Activated CD8-positive, alpha-beta memory T cell treated with anti-CD3 and anti-CD28 coated beads, Interleukin-2, amount 50 U/mL, for 24 hours (primary cell): Measurements from ENCODE around the gene YAF2.

Experiments used
- DNase-seq: peaks from one replicate; pipeline ENCODE4 v3.0.0-alpha.2; 2020; ENCODE audit errors: extremely low read depth

Gene YAF2

DNA sequence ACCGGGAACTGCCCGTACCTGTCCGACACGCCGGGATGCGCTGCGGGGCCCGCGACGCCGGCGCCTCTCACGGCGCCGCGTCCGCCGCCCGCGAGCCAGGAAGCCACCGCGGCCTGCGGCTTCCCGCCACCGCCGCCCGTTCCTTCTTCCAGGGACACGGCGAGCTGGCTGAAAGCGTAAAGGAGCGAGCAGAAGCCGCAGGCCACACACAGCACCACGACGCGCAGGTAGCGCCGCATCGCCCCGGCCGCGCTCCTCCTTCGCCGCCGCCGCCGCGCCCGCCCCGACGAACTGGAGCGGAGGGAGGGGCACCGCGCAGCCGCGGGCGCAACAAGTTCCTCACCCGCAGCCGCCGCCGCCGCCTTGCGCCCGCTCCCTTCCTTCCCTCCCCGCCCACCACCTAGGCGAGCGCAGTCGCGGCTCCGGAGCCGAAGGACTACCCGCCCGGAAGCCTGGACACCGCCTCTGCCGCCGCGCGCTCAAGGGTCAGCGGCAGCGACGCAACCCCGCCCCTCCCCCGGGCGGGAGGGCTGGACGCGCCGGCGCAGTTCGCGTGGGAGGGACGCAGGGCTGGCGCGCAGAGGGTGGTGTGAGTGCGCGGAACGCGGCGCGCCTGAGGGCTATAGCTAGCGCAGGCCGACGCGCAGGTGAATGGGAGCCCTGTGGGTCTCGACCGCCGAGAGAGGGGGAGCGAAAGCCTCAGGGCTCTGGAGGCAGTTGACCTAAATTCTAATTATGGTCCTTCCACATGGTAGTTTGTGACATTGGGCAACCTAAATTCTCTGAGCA lies 93.4 kb downstream of the YAF2 start, which contains the start of gene GXYLT1:
Gene GXYLT1, minus strand, starts transcription at position 467 of the 789 bp plus-strand sequence. Its CDS starts 228 bp downstream, at position 239.
- DNase-seq: peak; percentile 46

- DNase-seq: no peak
Measured at GRCh38 chr12:42144158-42144407, 94.0 kb downstream of the YAF2 start.

DNA sequence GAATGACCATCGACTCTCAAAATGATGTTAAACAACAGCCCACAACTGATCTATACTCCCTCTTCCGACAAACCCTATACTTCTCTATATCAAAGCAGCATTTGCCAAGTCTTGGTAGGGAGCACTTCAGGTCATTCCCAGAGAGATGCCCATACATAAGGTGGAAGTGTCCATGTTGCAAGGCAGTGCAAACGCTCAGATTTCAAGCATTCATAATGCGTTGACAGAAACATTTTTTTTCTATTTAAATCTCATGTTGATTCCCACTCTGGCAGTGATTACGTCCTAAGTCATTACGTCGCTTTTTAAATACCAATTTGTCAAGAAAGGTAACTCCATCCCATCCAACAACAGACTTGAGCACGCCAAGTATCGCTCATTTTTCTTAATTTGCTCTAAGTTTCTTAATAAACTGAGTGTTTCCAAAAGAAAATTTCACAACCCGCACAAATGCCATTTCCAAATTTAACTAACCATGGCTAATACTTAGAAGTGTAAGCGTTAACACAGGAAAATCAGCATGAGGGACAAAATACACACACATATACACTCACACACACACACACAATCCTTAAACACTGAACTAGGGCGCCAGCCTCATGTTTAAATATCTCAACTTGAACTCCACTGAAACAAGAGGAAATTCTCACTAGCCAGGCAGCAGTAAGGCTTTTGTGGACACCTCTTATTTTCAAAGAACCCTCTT lies 94.4 kb downstream of the YAF2 start:
- DNase-seq: no peak

- no peak for DNase-seq
Measured at GRCh38 chr12:42141981-42142606, 96.0 kb downstream of the YAF2 start.

DNA sequence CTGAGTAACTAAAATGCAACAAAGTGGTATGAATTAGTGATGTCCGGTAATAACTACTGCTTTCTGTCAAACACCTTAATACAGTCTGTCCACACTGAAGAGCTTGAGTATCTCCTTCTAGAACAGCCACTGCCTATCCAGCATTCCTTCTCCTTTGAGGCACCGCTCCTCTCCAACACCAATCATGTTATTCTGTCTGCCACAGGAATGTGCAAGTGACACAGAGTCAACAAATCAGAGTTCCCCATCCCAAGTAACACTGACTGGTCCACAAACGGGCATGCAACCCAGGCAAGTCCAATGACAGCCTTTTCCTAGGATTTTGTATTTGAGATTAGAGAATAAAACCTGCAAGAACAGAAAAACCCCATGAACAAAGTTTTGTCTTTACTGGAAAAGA lies 97.1 kb downstream of the YAF2 start:
- no peak for DNase-seq

GRCh38 chr12:42135259-42135814 lies 102.7 kb downstream of the YAF2 start:
- DNase-seq: no peak

DNA sequence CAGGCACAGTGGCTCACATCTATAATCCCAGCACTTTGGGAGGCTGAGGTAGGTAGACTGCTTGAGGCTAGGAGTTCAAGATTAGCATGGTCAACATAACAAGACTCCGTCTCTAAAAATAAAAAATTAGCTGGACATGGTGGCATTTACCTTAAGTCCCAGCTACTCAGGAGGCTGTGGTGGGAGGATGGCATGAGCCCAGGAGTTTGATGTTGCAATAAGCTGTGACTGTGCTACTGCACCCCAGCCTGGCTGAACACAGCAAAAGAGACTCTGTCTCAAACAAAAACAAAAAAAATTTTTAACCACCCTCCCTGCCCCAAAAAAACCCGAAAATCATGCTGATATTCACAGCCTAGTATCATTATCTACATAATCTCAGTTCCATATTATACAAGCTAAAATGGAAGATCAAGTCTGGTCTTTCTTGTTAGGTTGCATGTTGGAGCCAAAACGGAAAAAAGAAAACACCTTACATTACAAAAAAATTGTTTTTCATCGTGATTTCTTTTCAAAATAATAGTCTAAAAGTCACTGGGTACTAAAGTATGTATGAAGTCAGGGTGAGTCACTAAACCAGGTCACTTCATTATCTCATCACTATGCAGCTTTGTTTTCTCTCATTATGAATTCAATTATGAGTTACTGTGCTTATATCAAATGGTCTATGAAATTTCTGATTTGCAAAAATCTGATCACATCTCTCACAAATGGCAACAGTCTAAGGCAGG lies 107.2 kb downstream of the YAF2 start:
- DNase-seq: no peak

DNA sequence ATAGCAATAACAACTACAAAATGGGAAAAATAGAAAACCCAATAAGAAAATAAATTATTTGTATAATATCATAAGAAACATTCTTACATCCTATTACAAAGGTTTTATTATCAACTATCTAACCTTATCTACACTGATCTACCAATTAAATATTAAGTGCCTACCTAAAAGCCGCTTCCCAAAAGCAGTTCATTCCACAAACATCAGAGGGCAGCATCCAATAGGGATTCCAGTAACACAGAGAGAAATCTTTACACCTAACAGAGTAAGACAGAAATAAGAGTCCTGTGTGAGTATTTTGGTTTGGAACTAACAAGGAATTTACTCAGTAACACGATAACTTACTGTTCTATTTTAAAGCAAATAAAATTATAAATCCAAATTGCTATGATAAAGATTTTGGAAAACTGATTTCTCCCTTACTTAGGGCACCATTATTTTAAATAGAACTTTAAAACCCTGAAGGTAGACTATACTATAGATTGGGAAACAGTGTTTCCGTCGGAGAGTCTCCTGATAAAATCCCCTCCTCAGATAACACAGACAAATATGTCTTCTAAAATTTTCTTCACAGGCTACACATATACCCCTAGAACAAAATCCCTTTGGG lies 108.3 kb downstream of the YAF2 start:
- DNase-seq: no peak

DNA sequence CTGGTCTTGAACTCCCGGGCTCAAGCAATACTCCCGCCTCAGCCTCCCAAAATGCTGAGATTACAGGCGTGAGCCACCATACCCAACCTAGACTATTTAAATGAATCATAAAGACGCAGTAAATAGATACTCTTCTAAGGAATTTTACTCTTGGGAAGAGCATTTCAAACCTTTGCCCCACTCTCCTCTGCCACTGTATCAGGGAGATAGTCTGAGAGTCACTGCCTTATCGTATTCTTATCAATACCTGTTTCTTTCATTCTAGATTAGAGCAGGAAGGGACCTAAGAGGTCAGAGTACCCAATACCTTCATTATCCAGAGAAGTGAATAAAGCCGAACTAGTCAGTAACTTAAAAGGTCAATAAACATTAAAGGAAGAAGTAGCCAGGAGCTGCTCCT lies 109.2 kb downstream of the YAF2 start:
- no peak for DNase-seq

DNA sequence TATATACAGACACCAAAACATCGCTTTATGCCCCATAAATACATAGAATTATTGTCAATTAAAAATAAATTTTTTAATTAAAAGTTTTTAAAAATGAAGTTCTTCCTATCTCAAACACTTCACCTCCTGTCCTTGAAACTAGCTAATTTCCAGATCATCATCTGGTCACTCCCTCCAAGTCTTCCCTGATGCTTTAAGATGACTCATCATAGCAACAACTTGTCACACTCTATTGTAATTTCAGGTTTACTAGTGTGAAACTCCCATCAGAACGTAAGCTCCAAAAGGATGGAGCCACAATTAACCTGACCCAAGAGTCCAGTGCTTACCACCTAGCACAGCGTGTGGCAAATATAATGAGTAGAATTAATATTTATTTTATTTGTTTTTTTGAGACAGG lies 109.7 kb downstream of the YAF2 start:
- no peak for DNase-seq

- no peak for DNase-seq
Measured at GRCh38 chr12:42126963-42127362, 111.1 kb downstream of the YAF2 start.

DNA sequence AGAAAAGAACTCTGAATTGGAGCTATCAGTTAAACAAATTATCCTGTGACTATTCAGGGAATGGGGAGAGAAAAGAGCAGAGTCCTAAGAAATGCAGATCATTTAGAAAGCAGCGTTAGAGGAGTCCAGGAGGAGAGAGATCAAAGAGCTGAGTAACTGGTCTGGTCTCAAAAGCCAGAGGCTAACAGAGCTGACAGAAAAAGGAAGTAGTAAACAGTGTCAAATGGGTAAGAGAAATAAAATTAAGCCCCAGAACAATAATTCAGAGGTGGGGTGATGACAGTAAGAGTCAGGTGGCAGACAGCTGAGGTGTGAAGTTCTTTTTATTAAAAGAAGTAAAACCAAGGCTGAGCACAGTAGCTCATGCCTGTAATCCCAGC lies 112.7 kb downstream of the YAF2 start:
- DNase-seq: no peak

DNA sequence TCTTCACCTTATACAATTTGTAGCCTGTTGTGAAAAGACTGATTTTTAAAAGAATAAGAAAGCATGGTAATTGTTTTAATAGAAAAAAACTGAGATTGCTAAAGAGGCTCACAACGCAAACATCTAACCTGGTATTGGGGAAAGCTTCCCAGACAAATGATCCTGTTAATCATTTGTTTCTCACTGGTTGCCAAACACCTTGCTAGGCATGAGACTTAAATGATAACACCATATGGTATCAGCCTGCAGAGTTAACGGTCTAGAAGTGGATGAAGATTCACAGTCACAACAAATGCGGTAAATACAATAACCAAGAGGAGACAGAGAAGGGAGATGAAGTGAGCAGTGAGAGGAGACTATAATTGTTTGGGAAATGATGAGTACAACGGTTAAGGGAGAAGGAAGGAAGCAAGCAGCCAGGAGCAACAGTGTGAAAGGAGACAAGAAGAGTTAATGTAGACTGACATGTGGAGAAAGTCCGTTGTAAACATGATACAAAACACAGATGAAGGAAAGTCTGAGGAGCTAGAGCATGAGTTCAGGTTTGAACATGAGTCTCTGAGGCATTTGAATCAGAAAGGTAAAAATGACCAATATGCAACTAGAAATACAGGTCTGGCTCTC lies 113.2 kb downstream of the YAF2 start:
- no peak for DNase-seq

GRCh38 chr12:42119085-42119633 lies 118.9 kb downstream of the YAF2 start:
- DNase-seq: no peak

- DNase-seq: no peak
Measured at GRCh38 chr12:42118136-42118879, 119.7 kb downstream of the YAF2 start.

DNA sequence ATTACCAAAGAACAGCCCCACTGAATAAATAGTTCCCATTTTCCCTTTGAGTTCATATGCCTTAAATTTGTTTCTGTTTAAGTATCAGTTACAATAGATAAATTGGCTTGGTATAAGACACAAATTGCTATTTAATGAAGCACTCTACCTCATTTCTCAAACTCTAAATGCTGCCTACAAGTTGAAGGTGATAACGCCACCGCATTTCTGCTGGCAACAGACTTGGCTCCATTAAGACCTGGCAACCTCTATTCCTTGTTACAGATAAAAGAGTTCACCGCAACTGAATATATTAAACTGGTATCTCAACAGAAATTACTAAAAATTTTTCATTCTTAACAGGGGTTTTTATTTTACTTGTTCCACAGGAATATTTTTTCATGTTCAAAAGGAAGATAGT lies 129.0 kb downstream of the YAF2 start:
- no peak for DNase-seq
